HepG2 (cell line): ENCODE results near the gene ITGB5. TPM values are rescaled to one million over a fixed set of nuclear protein-coding genes. Genes with fewer than 3 reads are reported as not detected.

Experiments used
- ATAC-seq: fragments of 200-7000 bp; cut with Tn5 transposase; 3 replicates; pipeline ENCODE4 v1.9.1; 2020; ENCODE audit warnings: mild to moderate bottlenecking, moderate library complexity
- BruUV-seq: library from RNA; stranded (reverse); fragments of 400-500 nt; replicated peaks from 2 replicates; lab custom pipeline; 2021; lab: Mats Ljungman, UMichigan
- CTCF ChIA-PET: fragments of 300-600 bp; formaldehyde crosslinking; extraction: SDS; loops from one replicate; lab custom pipeline; 2021; ENCODE audit warnings: low total read pairs, inconsistent platforms, low intra/inter-chr PET ratio; lab: Yijun Ruan, JAX
- POLR2A ChIA-PET: fragments of 350-600 bp; sonication (Branson Sonifier 250); formaldehyde crosslinking; loops from one replicate; lab custom pipeline; 2020; ENCODE audit warnings: antibody characterized with exemption, inconsistent platforms; lab: Yijun Ruan, JAX
- DNase-seq: peaks from one replicate; pipeline ENCODE4 v3.0.0-alpha.2; 2015; ENCODE audit warnings: low spot score
- FAIRE-seq: peaks from 3 replicates; lab custom pipeline; 2011; peaks lifted over from hg19 to GRCh38; lab: Jason Lieb, UNC
- H2AFZ ChIP-seq: one replicate; pipeline ENCODE4 v1.6.1; 2011; ENCODE audit warnings: low read length, inconsistent platforms
- H3K27ac ChIP-seq: fragments of 300-600 bp; 3 replicates; pipeline ENCODE4 v1.8.0; 2011; ENCODE audit warnings: mixed run types, mild to moderate bottlenecking, mixed read lengths, low read length, inconsistent platforms; ENCODE audit not compliant: insufficient read depth; ENCODE audit errors: extremely low read length
- H3K27me3 ChIP-seq, 2 experiments: fragments of 200-600 bp in 1 of 2; 2 replicates in 1 of 2; 3 replicates in 1 of 2; pipeline versions ENCODE4 v1.6.0 to v1.8.0; 2011; ENCODE audit warnings: low read length in 2 of 2, mild to moderate bottlenecking in 2 of 2, moderate library complexity in 2 of 2, inconsistent platforms in 1 of 2; ENCODE audit not compliant: insufficient read depth in 2 of 2, control insufficient read depth in 1 of 2
- H3K36me3 ChIP-seq, 2 experiments: fragments of 200-600 bp in 1 of 2; replicated peaks in 1 of 2; 2 replicates in 1 of 2; 3 replicates in 1 of 2; pipeline versions ENCODE4 v1.5.1 to v1.8.0; 2011; ENCODE audit warnings: low read length in 2 of 2, inconsistent platforms in 1 of 2; ENCODE audit not compliant: insufficient read depth in 2 of 2, control insufficient read depth in 1 of 2
- H3K4me1 ChIP-seq: 2 replicates; pipeline ENCODE4 v1.5.1; 2012; ENCODE audit warnings: low read length, inconsistent platforms; ENCODE audit not compliant: insufficient read depth
- H3K4me2 ChIP-seq: 2 replicates; pipeline ENCODE4 v1.6.0; 2011; ENCODE audit warnings: low read depth, low read length, inconsistent platforms
- H3K4me3 ChIP-seq, 3 experiments: fragments of 200-600 bp in 1 of 3; sonication (generic), shearing (Covaris generic) in 1 of 3; replicated peaks in 1 of 3; 2 replicates each; pipeline ENCODE4 v1.5.1; 2011 to 2016; ENCODE audit warnings: low read length in 3 of 3, inconsistent platforms in 2 of 3, low read depth in 2 of 3, mild to moderate bottlenecking in 2 of 3, control low read depth in 1 of 3, mixed read lengths in 1 of 3; ENCODE audit not compliant: insufficient read depth in 1 of 3
- H3K79me2 ChIP-seq: one replicate; pipeline ENCODE4 v1.6.1; 2011; ENCODE audit warnings: low read length, inconsistent platforms; ENCODE audit not compliant: insufficient read depth
- H3K9ac ChIP-seq: 2 replicates; pipeline ENCODE4 v1.6.0; 2011; ENCODE audit warnings: mild to moderate bottlenecking, low read depth, low read length, inconsistent platforms; ENCODE audit not compliant: insufficient read depth
- H3K9me3 ChIP-seq: 2 replicates; pipeline ENCODE4 v1.5.1; 2012; ENCODE audit warnings: mild to moderate bottlenecking, low read length
- H4K20me1 ChIP-seq: 2 replicates; pipeline ENCODE4 v1.6.0; 2011; ENCODE audit warnings: inconsistent platforms, mild to moderate bottlenecking, low read length, moderate library complexity; ENCODE audit not compliant: insufficient read depth
- CBX1 ChIP-seq: IDR thresholded peaks from one replicate; pipeline ENCODE4 v1.6.1; 2016; ENCODE audit warnings: antibody characterized with exemption, low read depth
- EED ChIP-seq: sonication (generic); formaldehyde crosslinking; IDR thresholded peaks from 2 replicates; pipeline ENCODE4 v1.5.0; 2020; ENCODE audit warnings: mild to moderate bottlenecking, missing genetic modification reagents
- ISX ChIP-seq: sonication (generic); formaldehyde crosslinking; conservative IDR thresholded peaks from 2 replicates; pipeline ENCODE4 v1.5.0; 2020; ENCODE audit warnings: missing genetic modification reagents
- MYNN ChIP-seq: sonication (generic); formaldehyde crosslinking; IDR thresholded peaks from 2 replicates; pipeline ENCODE4 v1.4.0; 2020; ENCODE audit warnings: mild to moderate bottlenecking, low read depth, missing genetic modification reagents
- PLRG1 ChIP-seq: fragments of 450-650 bp; conservative IDR thresholded peaks from 2 replicates; pipeline ENCODE4 v1.6.1; 2016
- POLR2G ChIP-seq: fragments of 200-400 bp; formaldehyde crosslinking; IDR thresholded peaks from 2 replicates; pipeline ENCODE4 v1.6.1; 2018; ENCODE audit warnings: mild to moderate bottlenecking, low read depth, low read length, moderate library complexity
- SMARCC2 ChIP-seq: fragments of 450-650 bp; IDR thresholded peaks from 2 replicates; pipeline ENCODE4 v1.6.1; 2017; ENCODE audit warnings: antibody characterized with exemption, mild to moderate bottlenecking
- SYNCRIP ChIP-seq: fragments of 200-400 bp; formaldehyde crosslinking; IDR thresholded peaks from 2 replicates; pipeline ENCODE4 v1.6.1; 2018; ENCODE audit warnings: mild to moderate bottlenecking, low read depth, low read length; ENCODE audit not compliant: insufficient read depth
- TP53 ChIP-seq: sonication (generic); formaldehyde crosslinking; conservative IDR thresholded peaks from 2 replicates; pipeline ENCODE4 v1.4.0; 2020; ENCODE audit warnings: missing genetic modification reagents
- ZNF337 ChIP-seq: sonication (generic); formaldehyde crosslinking; IDR thresholded peaks from 2 replicates; pipeline ENCODE4 v1.5.1; 2020; ENCODE audit warnings: missing genetic modification reagents, low read depth, mild to moderate bottlenecking, borderline replicate concordance
- ZNF567 ChIP-seq: sonication (generic); formaldehyde crosslinking; IDR thresholded peaks from 2 replicates; pipeline ENCODE4 v1.8.1; 2023; ENCODE audit warnings: mild to moderate bottlenecking, missing genetic modification reagents, borderline replicate concordance
- ZNF616 ChIP-seq: sonication (generic); formaldehyde crosslinking; IDR thresholded peaks from 2 replicates; pipeline ENCODE4 v1.5.0; 2020; ENCODE audit warnings: low read depth, mild to moderate bottlenecking, missing genetic modification reagents
- ZNF746 ChIP-seq: sonication (generic); formaldehyde crosslinking; IDR thresholded peaks from 2 replicates; pipeline ENCODE4 v1.8.0; 2022; ENCODE audit warnings: mild to moderate bottlenecking, missing genetic modification reagents
- ZNF776 ChIP-seq: sonication (generic); formaldehyde crosslinking; IDR thresholded peaks from 2 replicates; pipeline ENCODE4 v1.4.0; 2020; ENCODE audit warnings: mild to moderate bottlenecking, missing genetic modification reagents
- WGBS: methylation state at CpG from one replicate; pipeline ENCODE4 v1.1.6; 2017; ENCODE audit warnings: low lambda C conversion rate; 5-methylcytosine and 5-hydroxymethylcytosine counted together
- in situ Hi-C: cut with HindIII; loops from 2 replicates; pipeline ENCODE4 v1.10.0; 2017; ENCODE audit warnings: low pct_unique_long_range_greater_than_20kb; ENCODE audit not compliant: extremely low pct_ligation_motif_present
- intact Hi-C: fragments of 100-400 bp; cut with micrococcal nuclease; formaldehyde crosslinking; loops from one replicate; pipeline ENCODE4 v1.10.0; 2022; ENCODE audit not compliant: unreplicated experiment
- polyA plus RNA-seq, 8 experiments: library from polyadenylated mRNA; depleted of rRNA in 3 of 8; stranded (reverse) in 7 of 8; unstranded in 1 of 8; fragments of >200 nt; fragmentation: Illumina TruSeq in 4 of 8; extraction: Trizol in 4 of 8; gene quantifications; 2 replicates each; pipeline versions ENCODE4 v1.2.1 to v1.2.3, GENCODE V29; 2011 to 2016; ENCODE audit warnings: low read depth in 4 of 8, missing spikeins in 1 of 8, mixed read lengths in 1 of 8; ENCODE audit not compliant: insufficient read depth in 1 of 8
- total RNA-seq, 5 experiments: library from RNA; depleted of rRNA; stranded (reverse); fragments of >200 nt; fragmentation: Illumina TruSeq; extraction: Trizol; gene quantifications; 2 replicates each; pipeline ENCODE4 v1.2.3, GENCODE V29; 2016; ENCODE audit warnings: low read depth in 1 of 5
- TF ChIP-seq, protein P1 (sequence below): sonication (generic); formaldehyde crosslinking; IDR thresholded peaks from 2 replicates; pipeline ENCODE4 v1.4.0; 2020; ENCODE audit warnings: missing genetic modification reagents
- TF ChIP-seq, protein P2 (sequence below): sonication (generic); formaldehyde crosslinking; IDR thresholded peaks from 2 replicates; pipeline ENCODE4 v1.4.0; 2020; ENCODE audit warnings: mild to moderate bottlenecking, missing genetic modification reagents

Gene ITGB5
- total and polyA plus RNA-seq, 2 of the 13 experiments (the other 11 are each of a cell fraction or from before 2014, with no cell fraction given): 74.1 to 343 TPM

DNA sequence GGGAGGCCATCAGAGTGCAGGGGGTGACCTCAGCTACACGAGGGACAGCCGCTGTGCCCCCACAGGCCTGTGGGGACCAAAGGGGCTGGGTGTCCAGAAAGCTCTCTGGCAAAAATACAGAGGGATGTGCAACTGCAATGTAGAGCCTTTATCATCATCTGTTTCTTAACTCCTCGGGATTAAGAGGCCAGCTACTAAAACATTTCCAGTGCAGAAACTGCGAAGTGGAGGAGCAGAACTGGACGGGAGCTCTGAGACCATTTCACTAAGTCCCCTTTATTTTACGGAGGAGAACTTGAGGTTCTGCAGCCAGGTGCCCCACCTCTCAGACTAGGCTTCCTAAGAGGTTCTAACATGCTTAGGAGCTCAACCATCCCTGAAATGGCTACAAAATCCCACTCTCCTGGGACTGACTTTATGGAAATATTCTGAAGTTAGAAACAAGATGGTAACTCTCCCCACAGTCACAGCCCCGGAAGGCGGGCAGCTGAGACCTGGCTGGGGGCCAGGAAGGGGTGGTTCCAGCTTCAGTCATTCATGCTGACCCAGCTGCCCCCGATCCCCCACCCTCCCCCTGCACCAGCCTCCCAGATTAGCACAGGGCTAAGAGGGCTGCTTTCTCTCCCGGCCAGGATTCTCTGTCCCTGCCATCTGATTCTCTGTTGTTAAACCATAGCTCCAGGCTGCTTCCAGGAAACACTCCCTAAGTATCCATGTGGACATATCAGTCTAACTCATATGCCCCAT, 116.7 kb downstream of the ITGB5 start:
- in situ Hi-C loops (loop anchor here (25.0 kb wide), 1 partner anchor 392 kb away; no protein-coding TSS in a partner anchor), intact Hi-C loops (no loop called here)
- peaks cover 49 to 82% of the 10 kb centered on the region in 2 experiments for H3K36me3 ChIP-seq
- H4K20me1 ChIP-seq: no peaks in the 10 kb centered on the region
- H3K27ac ChIP-seq: no peak overlapping the region
- peaks cover 6% of the 10 kb centered on the region; the same call in 1 of the 2 replicates for H3K4me1 ChIP-seq
- H3K4me2 ChIP-seq: no peak overlapping the region
- no TSS peak for BruUV-seq
- ChIA-PET POLR2A (interaction anchor here (1.9 kb wide), 1 partner anchor 131 kb away, joined by 6 read pairs; no protein-coding TSS in a partner anchor), CTCF (no interaction called here)
- WGBS: 90% methylated on average over 10 of the region's 10 CpGs
- H3K4me3 ChIP-seq: no peak overlapping the region
- no peaks in the 10 kb centered on the region for H3K79me2 ChIP-seq
- no peak for ATAC-seq
- TF ChIP-seq, protein P1, sequence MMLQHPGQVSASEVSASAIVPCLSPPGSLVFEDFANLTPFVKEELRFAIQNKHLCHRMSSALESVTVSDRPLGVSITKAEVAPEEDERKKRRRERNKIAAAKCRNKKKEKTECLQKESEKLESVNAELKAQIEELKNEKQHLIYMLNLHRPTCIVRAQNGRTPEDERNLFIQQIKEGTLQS (CRISPR knock-in tag): no peak
- TF ChIP-seq SMARCC2: no peak
- TF ChIP-seq POLR2G: no peak
- no peaks in the 10 kb centered on the region for H3K9me3 ChIP-seq
- no peak overlapping the region for H2AFZ ChIP-seq
- FAIRE-seq: no peak
- no peaks in the 10 kb centered on the region for H3K27me3 ChIP-seq
- no peak for DNase-seq
- H3K9ac ChIP-seq: no peak overlapping the region

DNA sequence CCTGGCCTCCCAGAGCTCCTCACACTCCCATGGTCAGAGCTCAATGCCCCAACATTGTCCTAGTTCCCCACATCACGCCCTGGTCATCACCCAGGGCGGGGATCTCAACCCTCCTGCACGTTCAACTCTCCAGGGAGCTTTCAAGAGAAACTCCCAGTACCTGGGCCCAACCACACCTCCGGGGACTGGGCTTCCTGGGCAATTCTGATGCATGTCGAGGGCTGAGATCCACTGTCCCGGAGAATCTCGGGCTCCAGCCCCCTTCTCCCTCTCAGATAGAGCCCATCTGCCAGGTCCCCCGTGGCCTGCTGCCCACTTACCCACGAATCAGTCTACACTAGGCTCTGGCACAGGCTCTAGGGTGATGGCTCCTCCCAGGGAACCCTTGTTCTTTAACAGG, 117.7 kb downstream of the ITGB5 start:
- no peak for ATAC-seq
- DNase-seq: no peak
- in situ Hi-C loops: loop anchor here (25.0 kb wide), 1 partner anchor 393 kb away; no protein-coding TSS in a partner anchor
- BruUV-seq: no TSS peak
- Histone ChIP-seq H3K4me3 (no peak overlapping the region), H3K27ac (no peak overlapping the region), H3K27me3 (no peaks in the 10 kb centered on the region), H3K9me3 (no peaks in the 10 kb centered on the region), H3K4me2 (no peak overlapping the region), H3K4me1 (peaks cover under 1% of the 10 kb centered on the region; the same call in 1 of the 2 replicates), H4K20me1 (no peaks in the 10 kb centered on the region), H2AFZ (no peak overlapping the region), H3K9ac (no peak overlapping the region), H3K79me2 (no peaks in the 10 kb centered on the region), H3K36me3 (peaks cover 50 to 88% of the 10 kb centered on the region in 2 experiments)
- no peak for FAIRE-seq
- intact Hi-C loops: loop anchor here (1.0 kb wide), 1 partner anchor 132 kb away; no protein-coding TSS in a partner anchor
- ChIA-PET CTCF (interaction anchor here (2.2 kb wide), 1 partner anchor 132 kb away, joined by 10 read pairs; no protein-coding TSS in a partner anchor), POLR2A (interaction anchor here (1.9 kb wide), 1 partner anchor 132 kb away, joined by 6 read pairs; no protein-coding TSS in a partner anchor)
- WGBS: 100% methylated on average over 3 of the region's 9 CpGs
- TF ChIP-seq PLRG1: no peak
- no peak for TF ChIP-seq ZNF567 (CRISPR knock-in tag)
- TF ChIP-seq ZNF776 (CRISPR knock-in tag): no peak
- TF ChIP-seq ZNF746 (CRISPR knock-in tag): no peak
- TF ChIP-seq MYNN (CRISPR knock-in tag): no peak
- TF ChIP-seq ZNF616: no peak
- TF ChIP-seq, protein P2, sequence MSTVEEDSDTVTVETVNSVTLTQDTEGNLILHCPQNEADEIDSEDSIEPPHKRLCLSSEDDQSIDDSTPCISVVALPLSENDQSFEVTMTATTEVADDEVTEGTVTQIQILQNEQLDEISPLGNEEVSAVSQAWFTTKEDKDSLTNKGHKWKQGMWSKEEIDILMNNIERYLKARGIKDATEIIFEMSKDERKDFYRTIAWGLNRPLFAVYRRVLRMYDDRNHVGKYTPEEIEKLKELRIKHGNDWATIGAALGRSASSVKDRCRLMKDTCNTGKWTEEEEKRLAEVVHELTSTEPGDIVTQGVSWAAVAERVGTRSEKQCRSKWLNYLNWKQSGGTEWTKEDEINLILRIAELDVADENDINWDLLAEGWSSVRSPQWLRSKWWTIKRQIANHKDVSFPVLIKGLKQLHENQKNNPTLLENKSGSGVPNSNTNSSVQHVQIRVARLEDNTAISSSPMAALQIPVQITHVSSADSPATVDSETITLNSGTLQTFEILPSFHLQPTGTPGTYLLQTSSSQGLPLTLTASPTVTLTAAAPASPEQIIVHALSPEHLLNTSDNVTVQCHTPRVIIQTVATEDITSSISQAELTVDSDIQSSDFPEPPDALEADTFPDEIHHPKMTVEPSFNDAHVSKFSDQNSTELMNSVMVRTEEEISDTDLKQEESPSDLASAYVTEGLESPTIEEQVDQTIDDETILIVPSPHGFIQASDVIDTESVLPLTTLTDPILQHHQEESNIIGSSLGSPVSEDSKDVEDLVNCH (CRISPR knock-in tag): no peak
- no peak for TF ChIP-seq ZNF337 (CRISPR knock-in tag)
- no peak for TF ChIP-seq CBX1
- TF ChIP-seq EED (CRISPR knock-in tag): no peak
- no peak for TF ChIP-seq TP53 (CRISPR knock-in tag)
- no peak for TF ChIP-seq ISX (CRISPR knock-in tag)
- TF ChIP-seq SYNCRIP: no peak
